Measurements from ENCODE around the gene ELMO3. TPM values are rescaled to one million over a fixed set of nuclear protein-coding genes. Genes with fewer than 3 reads are reported as not detected.
A peak's percentile ranks its signal among the peaks of the same experiment; 100 is the strongest.

ELMO3 gene
- total RNA-seq, 1 donor from 2014 or later: 9.6 TPM

DNA sequence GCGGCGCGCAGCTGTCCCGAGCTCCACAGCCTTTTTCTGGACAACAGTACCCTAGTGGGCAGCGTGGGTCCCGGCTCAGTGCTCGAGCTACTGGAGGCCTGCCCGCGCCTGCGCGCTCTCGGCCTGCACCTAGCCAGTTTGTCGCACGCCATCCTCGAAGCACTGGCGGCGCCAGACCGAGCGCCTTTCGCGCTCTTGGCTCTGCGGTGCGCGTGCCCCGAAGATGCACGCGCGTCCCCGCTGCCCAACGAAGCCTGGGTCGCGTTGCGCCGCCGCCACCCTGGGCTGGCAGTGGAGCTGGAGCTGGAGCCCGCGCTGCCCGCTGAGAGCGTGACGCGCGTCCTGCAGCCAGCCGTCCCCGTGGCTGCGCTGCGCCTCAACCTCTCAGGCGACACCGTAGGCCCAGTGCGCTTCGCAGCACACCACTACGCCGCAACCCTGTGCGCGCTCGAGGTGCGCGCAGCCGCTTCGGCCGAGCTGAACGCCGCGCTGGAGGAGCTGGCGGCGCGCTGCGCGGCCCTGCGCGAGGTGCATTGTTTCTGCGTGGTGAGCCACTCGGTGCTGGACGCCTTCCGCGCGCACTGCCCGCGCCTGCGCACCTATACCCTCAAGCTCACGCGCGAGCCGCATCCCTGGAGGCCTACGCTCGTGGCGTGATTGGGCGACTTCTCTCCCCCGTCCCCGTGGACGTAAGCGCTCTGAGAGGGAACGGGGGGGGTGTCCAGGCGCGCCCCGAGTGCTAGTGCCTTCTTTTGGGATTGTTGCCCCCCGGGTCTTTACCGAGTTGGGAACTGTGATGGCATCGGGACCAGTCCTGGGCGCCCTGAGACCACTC, 35.5 kb upstream of the ELMO3 start:
- Mint-ChIP-seq H3K27ac (no peak overlapping the region), H3K27me3 (peaks cover 83% of the 10 kb centered on the region), H3K9me3 (no peaks in the 10 kb centered on the region), H3K4me3 (peak overlapping the region; percentile 72), H3K4me1 (ENCODE audit: unreplicated experiment) (peaks cover 3% of the 10 kb centered on the region), H3K36me3 (no peaks in the 10 kb centered on the region)
- no peak for DNase-seq (ENCODE audit: extremely low spot score, unreplicated experiment)
- TF ChIP-seq, protein P1, sequence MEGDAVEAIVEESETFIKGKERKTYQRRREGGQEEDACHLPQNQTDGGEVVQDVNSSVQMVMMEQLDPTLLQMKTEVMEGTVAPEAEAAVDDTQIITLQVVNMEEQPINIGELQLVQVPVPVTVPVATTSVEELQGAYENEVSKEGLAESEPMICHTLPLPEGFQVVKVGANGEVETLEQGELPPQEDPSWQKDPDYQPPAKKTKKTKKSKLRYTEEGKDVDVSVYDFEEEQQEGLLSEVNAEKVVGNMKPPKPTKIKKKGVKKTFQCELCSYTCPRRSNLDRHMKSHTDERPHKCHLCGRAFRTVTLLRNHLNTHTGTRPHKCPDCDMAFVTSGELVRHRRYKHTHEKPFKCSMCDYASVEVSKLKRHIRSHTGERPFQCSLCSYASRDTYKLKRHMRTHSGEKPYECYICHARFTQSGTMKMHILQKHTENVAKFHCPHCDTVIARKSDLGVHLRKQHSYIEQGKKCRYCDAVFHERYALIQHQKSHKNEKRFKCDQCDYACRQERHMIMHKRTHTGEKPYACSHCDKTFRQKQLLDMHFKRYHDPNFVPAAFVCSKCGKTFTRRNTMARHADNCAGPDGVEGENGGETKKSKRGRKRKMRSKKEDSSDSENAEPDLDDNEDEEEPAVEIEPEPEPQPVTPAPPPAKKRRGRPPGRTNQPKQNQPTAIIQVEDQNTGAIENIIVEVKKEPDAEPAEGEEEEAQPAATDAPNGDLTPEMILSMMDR (conservative IDR thresholded peaks at IDR 0.05): no peak

DNA sequence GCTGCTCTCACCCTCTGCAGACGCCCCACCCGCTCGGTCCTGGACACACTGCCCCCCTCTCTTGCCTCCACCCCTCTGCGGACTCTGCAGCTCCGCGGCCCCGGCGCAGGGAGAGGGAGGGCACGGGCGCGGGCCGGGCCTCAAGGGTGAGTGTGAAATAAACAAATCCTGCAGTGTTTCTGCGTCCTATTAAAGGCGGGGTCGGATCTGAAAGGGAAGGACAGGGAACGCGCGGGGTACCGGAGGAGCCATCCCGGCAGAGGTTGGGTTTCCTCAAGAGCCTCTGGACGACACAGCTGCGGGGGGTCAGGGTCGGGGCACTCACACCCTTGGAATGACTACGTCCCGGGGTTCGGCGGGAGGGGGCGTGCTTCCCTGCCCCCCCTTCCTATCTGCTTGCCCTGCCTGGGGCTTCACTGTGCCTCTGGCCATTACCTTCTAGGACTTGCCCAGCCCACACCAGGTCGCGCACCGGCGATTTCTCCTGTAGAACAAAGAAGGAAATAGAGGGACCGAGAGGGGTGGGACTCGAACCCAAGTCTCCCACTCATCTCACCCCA, 34.9 kb upstream of the ELMO3 start:
- Mint-ChIP-seq H3K27ac (no peak overlapping the region), H3K4me1 (ENCODE audit: unreplicated experiment) (peaks cover 3% of the 10 kb centered on the region), H3K4me3 (peak overlapping the region; percentile 72), H3K36me3 (no peaks in the 10 kb centered on the region), H3K9me3 (no peaks in the 10 kb centered on the region), H3K27me3 (peaks cover 83% of the 10 kb centered on the region)
- DNase-seq (ENCODE audit: extremely low spot score, unreplicated experiment): no peak
- TF ChIP-seq, protein P1 (conservative IDR thresholded peaks at IDR 0.05): no peak

DNA sequence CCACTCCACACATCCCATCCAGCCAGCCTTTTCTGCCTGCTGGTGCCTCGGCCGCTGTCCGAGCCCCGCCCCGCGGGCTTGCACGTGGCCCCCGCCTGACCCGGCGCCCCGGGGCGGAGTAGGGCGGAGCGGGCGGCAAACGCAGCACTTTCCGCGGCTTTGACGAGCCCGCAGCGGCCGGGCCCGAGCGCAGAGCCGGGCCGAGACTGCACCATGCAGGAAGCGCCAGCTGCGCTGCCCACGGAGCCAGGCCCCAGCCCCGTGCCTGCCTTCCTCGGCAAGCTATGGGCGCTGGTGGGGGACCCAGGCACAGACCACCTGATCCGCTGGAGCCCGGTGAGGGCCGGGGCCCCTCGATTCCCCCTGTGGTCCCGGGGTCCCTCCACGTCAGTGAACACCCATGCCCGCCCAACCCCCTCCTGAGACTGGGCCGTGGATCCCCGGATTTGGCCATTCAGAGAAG, 34.3 kb upstream of the ELMO3 start, which contains the start of gene HSF4:
HSF4 (plus strand) TSS at position 147 of the 463 bp plus-strand sequence; CDS start at position 214, 67 bp downstream.
- peaks cover 84% of the 10 kb centered on the region for H3K27me3 Mint-ChIP-seq
- no peak for DNase-seq (ENCODE audit: extremely low spot score, unreplicated experiment)
- H3K9me3 Mint-ChIP-seq: no peaks in the 10 kb centered on the region
- H3K4me3 Mint-ChIP-seq: peak within 1 kb of the TSS; percentile 72
- TF ChIP-seq, protein P1 (conservative IDR thresholded peaks at IDR 0.05): no peak
- H3K36me3 Mint-ChIP-seq: no peaks in the 10 kb centered on the region
- H3K4me1 Mint-ChIP-seq (ENCODE audit: unreplicated experiment): peaks cover 3% of the 10 kb centered on the region
- H3K27ac Mint-ChIP-seq: no peak within 1 kb of the TSS

DNA sequence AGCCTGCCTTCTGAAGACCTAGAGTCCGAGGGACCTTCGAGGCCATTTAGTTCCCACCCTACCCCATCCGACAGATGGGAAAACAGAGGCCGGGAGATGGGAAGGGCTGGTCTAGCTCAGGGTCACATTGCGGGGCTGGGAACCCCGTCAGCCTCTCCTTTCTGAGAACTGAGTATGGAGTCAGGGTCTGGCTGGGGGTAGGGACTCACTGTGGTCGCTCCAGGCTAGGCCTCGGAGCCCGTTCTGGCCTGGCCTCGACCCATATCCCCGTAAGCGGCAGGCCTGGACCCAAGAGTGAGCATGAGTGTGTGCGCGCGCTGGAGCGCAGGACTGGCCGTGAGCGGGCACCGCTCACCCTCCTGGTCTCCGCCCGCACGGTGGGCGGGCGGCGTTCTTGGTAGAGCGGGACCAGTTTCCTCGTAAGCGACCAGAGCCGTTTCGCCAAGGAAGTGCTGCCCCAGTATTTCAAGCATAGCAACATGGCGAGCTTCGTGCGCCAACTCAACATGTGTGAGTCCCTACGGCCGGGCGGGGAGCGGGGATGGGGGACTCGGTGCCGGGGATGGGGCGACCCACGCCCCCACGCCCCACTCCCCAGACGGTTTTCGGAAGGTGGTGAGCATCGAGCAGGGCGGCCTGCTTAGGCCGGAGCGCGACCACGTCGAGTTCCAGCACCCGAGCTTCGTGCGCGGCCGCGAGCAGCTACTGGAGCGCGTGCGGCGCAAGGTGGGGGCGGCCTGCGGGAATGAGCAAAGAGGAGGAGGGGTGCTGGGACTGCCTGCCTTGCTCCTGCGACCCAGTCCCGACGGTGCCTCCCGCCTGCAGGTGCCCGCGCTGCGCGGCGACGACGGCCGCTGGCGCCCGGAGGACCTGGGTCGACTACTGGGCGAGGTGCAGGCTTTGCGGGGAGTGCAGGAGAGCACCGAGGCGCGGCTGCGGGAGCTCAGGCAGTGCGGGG, 33.5 kb upstream of the ELMO3 start:
- H3K27ac Mint-ChIP-seq: no peak overlapping the region
- H3K4me1 Mint-ChIP-seq (ENCODE audit: unreplicated experiment): peaks cover 8% of the 10 kb centered on the region
- no peaks in the 10 kb centered on the region for H3K9me3 Mint-ChIP-seq
- TF ChIP-seq, protein P1 (conservative IDR thresholded peaks at IDR 0.05): no peak
- H3K36me3 Mint-ChIP-seq: no peaks in the 10 kb centered on the region
- DNase-seq (ENCODE audit: extremely low spot score, unreplicated experiment): no peak
- H3K27me3 Mint-ChIP-seq: peaks cover 85% of the 10 kb centered on the region
- H3K4me3 Mint-ChIP-seq: peak overlapping the region; percentile 66

DNA sequence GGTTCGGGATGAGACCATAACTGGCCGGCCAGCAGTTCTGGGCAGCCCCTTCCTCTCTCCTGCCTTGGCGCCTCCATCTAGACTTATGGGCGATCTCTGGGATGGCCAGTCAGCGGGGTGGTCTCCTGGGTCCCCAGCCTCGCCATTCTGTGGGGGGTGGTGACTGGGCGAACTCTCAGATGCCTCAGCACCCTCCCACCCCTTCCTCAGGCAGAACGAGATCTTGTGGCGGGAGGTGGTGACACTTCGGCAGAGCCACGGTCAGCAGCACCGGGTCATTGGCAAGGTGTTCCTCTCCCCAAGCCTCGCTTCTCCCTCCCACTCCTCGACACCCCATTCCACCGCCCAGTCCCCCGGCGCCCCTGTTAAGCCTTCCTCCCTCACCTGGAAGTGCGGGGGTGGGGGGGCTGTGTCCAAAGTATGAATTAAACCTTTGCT, 32.8 kb upstream of the ELMO3 start:
- Mint-ChIP-seq H3K36me3 (no peaks in the 10 kb centered on the region), H3K27ac (no peak overlapping the region), H3K9me3 (no peaks in the 10 kb centered on the region), H3K27me3 (peaks cover 82% of the 10 kb centered on the region), H3K4me3 (no peak overlapping the region), H3K4me1 (ENCODE audit: unreplicated experiment) (peaks cover 10% of the 10 kb centered on the region)
- TF ChIP-seq, protein P1 (conservative IDR thresholded peaks at IDR 0.05): no peak
- DNase-seq (ENCODE audit: extremely low spot score, unreplicated experiment): no peak
